ENCODE data around the gene KCNMA1. TPM values are rescaled to one million over a fixed set of nuclear protein-coding genes. Genes with fewer than 3 reads are reported as not detected.
A peak's percentile ranks its signal among the peaks of the same experiment; 100 is the strongest.

The KCNMA1 gene
- total RNA-seq, 3 donors from 2014 or later (not counting 1 experiment from before 2014, with no cell fraction given): 0.40 to 1.8 (median 0.63) TPM

DNA sequence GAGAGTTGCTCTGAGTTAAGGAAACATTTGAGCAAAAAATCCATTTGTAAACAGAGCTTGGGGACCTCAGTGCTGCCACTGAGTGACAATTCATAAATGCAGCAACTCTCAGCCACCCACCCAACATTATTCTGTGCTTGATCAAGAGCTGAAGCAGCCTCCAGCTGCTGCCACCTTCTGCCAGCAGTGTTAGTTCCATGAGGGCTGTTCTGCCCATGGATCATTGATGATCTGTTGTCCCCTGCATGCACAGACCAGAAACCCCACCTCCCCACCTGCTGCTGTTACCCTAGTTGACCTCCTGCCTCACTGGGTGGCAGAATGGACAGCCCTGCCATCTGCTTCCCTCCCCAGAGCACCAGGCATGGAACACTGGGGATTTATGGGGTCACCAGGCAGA is 305.4 kb downstream of the KCNMA1 start:
- ATAC-seq: no peak
- no peak overlapping the region for H3K27ac ChIP-seq (ENCODE audit: low read length)
- H3K9me3 Mint-ChIP-seq: no peaks in the 10 kb centered on the region
- H3K27me3 ChIP-seq (ENCODE audit: control insufficient read depth, insufficient read depth, low read length): no peaks in the 10 kb centered on the region
- no peaks in the 10 kb centered on the region for H3K4me1 ChIP-seq (ENCODE audit: control insufficient read depth, insufficient read depth, low read length)
- no peaks in the 10 kb centered on the region for H3K36me3 ChIP-seq (ENCODE audit: control insufficient read depth, insufficient read depth, low read length)
- intact Hi-C loops (cut with micrococcal nuclease): no loop called here
- H3K4me3 Mint-ChIP-seq: no peak overlapping the region
- no peaks in the 10 kb centered on the region for H3K36me3 Mint-ChIP-seq
- no peaks in the 10 kb centered on the region for H3K9me3 ChIP-seq (ENCODE audit: control insufficient read depth, insufficient read depth, low read length)
- H3K27ac Mint-ChIP-seq: no peak overlapping the region
- no peaks in the 10 kb centered on the region for H3K4me1 Mint-ChIP-seq
- TF ChIP-seq, protein P1, sequence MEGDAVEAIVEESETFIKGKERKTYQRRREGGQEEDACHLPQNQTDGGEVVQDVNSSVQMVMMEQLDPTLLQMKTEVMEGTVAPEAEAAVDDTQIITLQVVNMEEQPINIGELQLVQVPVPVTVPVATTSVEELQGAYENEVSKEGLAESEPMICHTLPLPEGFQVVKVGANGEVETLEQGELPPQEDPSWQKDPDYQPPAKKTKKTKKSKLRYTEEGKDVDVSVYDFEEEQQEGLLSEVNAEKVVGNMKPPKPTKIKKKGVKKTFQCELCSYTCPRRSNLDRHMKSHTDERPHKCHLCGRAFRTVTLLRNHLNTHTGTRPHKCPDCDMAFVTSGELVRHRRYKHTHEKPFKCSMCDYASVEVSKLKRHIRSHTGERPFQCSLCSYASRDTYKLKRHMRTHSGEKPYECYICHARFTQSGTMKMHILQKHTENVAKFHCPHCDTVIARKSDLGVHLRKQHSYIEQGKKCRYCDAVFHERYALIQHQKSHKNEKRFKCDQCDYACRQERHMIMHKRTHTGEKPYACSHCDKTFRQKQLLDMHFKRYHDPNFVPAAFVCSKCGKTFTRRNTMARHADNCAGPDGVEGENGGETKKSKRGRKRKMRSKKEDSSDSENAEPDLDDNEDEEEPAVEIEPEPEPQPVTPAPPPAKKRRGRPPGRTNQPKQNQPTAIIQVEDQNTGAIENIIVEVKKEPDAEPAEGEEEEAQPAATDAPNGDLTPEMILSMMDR (IDR thresholded peaks at IDR 0.05): no peak
- H3K4me3 ChIP-seq (ENCODE audit: low read length): no peak overlapping the region
- DNase-seq: no peak
- peaks cover 0 to 3% of the 10 kb centered on the region in 2 donors for H3K27me3 Mint-ChIP-seq (ENCODE audit: low read depth in 2 of 2)

DNA sequence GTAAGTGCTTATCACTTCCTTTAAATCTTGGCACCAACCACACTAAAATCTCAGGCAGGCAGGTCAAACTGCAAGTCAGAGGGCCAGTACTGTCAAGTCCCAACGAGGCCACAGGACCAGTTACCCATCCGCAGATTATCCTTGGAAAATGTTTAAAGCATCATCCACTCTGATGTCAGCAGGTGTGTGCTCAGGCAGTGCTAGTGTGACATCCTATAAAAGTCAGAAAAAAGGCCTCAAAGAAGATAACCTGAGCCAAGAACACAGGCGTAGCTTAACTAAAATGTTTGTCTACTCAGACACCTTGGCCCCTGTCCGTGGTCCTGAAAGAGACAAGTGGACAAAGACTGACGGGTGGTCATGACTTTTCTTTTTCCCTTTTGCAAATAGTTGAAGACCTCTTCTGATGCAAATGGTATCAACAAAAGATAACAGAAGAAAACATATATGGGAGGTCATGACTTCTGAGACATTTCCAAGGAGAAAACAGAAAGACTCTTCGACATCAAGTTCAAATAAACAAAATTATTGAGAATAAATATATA is 309.3 kb downstream of the KCNMA1 start:
- no peaks in the 10 kb centered on the region for H3K9me3 ChIP-seq (ENCODE audit: control insufficient read depth, insufficient read depth, low read length)
- Mint-ChIP-seq H3K4me3 (no peak overlapping the region), H3K27me3 (ENCODE audit: low read depth in 2 of 2) (peaks cover 2 to 7% of the 10 kb centered on the region in 2 donors), H3K9me3 (no peaks in the 10 kb centered on the region), H3K27ac (no peak overlapping the region), H3K36me3 (no peaks in the 10 kb centered on the region), H3K4me1 (no peaks in the 10 kb centered on the region)
- H3K4me1 ChIP-seq (ENCODE audit: control insufficient read depth, insufficient read depth, low read length): no peaks in the 10 kb centered on the region
- WGBS (ENCODE audit: insufficient coverage): 72% methylated on average over 4 of the region's 6 CpGs
- no peaks in the 10 kb centered on the region for H3K27me3 ChIP-seq (ENCODE audit: control insufficient read depth, insufficient read depth, low read length)
- H3K27ac ChIP-seq (ENCODE audit: low read length): no peak overlapping the region
- H3K36me3 ChIP-seq (ENCODE audit: control insufficient read depth, insufficient read depth, low read length): no peaks in the 10 kb centered on the region
- no peak for ATAC-seq
- TF ChIP-seq, protein P1 (IDR thresholded peaks at IDR 0.05): no peak
- no peak overlapping the region for H3K4me3 ChIP-seq (ENCODE audit: low read length)
- DNase-seq: peak in 1 of 2 donors; percentile 17
- intact Hi-C loops (cut with micrococcal nuclease): no loop called here

DNA sequence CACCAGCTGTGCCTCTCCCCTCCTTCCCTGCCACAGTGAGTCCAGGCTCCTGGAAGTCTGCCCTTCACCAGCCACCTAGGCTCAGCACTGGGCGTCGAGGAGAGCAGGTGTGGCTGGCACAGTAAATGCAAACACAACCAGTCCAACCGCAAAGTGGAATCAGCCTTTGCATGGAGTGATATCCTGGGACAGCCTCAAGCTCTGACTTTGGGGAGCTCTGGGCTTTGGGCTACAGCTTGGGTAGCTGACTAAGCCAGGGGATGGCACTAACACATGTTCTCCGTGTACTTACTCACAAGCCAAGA is 312.4 kb downstream of the KCNMA1 start:
- Histone ChIP-seq H3K36me3 (ENCODE audit: control insufficient read depth, insufficient read depth, low read length) (no peaks in the 10 kb centered on the region), H3K9me3 (ENCODE audit: control insufficient read depth, insufficient read depth, low read length) (no peaks in the 10 kb centered on the region), H3K27ac (ENCODE audit: low read length) (no peak overlapping the region), H3K4me1 (ENCODE audit: control insufficient read depth, insufficient read depth, low read length) (no peaks in the 10 kb centered on the region), H3K27me3 (ENCODE audit: control insufficient read depth, insufficient read depth, low read length) (no peaks in the 10 kb centered on the region), H3K4me3 (ENCODE audit: low read length) (no peak overlapping the region)
- no peaks in the 10 kb centered on the region for H3K9me3 Mint-ChIP-seq
- intact Hi-C loops (cut with micrococcal nuclease): no loop called here
- TF ChIP-seq, protein P1 (IDR thresholded peaks at IDR 0.05): no peak
- 91% methylated on average over 4 of the region's 4 CpGs for WGBS (ENCODE audit: insufficient coverage)
- no peaks in the 10 kb centered on the region for H3K4me1 Mint-ChIP-seq
- DNase-seq (no peak), ATAC-seq (no peak)
- H3K27ac Mint-ChIP-seq: no peak overlapping the region
- H3K36me3 Mint-ChIP-seq: no peaks in the 10 kb centered on the region
- peaks cover 19 to 21% of the 10 kb centered on the region in 2 donors for H3K27me3 Mint-ChIP-seq (ENCODE audit: low read depth in 2 of 2)
- H3K4me3 Mint-ChIP-seq: no peak overlapping the region

DNA sequence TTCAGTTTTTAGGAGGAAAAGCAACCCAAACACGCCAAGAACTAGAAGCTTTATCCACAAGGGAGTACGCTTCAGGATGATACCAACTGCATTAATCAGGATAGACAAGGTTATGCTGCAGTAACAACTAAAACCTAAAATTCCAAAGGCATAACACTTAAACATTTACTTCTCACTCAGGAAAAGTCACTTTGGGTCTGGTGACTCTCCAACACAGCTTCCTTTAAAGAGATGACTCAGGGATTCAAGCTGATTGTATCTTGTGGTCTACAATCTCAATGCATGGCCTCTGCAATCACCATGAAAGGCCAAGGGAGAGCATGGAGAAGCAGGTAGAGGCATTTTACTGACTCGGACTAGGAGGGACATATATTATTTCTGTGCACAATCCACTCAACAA is 315.8 kb downstream of the KCNMA1 start:
- ATAC-seq (no peak), DNase-seq (no peak)
- WGBS (ENCODE audit: insufficient coverage): 88% methylated on average over 2 of the region's 3 CpGs
- no peaks in the 10 kb centered on the region for H3K36me3 ChIP-seq (ENCODE audit: control insufficient read depth, insufficient read depth, low read length)
- H3K9me3 ChIP-seq (ENCODE audit: control insufficient read depth, insufficient read depth, low read length): no peaks in the 10 kb centered on the region
- Mint-ChIP-seq H3K4me3 (no peak overlapping the region), H3K36me3 (no peaks in the 10 kb centered on the region), H3K9me3 (no peaks in the 10 kb centered on the region), H3K4me1 (no peaks in the 10 kb centered on the region), H3K27me3 (ENCODE audit: low read depth in 2 of 2) (peaks cover 24 to 26% of the 10 kb centered on the region in 2 donors), H3K27ac (no peak overlapping the region)
- H3K27me3 ChIP-seq (ENCODE audit: control insufficient read depth, insufficient read depth, low read length): no peaks in the 10 kb centered on the region
- no peak overlapping the region for H3K27ac ChIP-seq (ENCODE audit: low read length)
- TF ChIP-seq, protein P1 (IDR thresholded peaks at IDR 0.05): no peak
- intact Hi-C loops (cut with micrococcal nuclease): no loop called here
- no peaks in the 10 kb centered on the region for H3K4me1 ChIP-seq (ENCODE audit: control insufficient read depth, insufficient read depth, low read length)
- no peak overlapping the region for H3K4me3 ChIP-seq (ENCODE audit: low read length)
